ENCODE measurements around the gene ALDH3A1.

ALDH3A1 gene

DNA sequence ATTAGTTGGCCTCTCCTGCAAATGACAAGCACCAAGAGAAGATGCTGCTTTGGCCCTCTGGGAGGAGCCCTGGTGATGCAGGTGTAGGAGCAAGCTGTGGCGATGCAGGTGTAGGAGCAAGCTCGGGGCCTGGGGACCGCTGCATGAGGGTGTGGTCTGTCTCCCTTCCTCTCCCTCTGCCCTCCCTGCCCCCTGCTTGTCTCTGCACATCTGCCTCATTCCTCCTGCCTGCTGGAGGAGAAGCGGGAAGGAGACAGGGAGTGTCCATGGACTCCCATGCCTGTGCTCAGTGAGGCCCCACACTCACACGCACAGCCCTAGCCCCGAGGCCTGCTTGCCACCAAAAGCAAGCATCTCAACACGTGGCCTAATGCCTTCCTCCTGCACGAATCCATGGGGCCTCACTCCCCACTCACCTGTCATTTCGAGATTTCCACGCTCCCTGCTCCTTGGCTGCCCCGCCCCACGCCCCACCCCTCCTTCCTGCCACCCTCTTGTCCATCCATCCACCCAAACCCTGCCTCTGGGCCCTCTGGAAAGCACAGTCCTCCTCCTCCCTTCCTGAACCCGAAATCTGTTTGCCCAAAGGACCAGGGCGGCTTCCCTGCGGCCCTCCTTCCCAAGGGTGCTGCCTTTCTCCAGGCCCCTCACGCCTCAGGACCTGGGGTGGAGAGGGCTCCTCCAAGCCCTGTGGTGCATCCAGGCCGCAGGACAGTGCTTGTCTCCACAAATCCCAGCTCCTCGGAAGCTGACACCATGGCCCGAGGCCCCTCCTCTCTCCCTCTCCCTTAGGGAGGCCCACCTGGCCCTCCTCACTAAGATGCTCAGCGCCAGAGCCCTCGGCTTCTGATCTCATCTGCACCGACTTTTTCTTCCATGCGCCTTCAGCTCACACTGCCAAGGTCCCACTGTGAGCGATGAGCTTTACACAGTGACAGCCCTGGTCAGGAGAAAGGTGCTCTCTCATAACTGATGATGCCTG, 11.8 kb upstream of the ALDH3A1 start:
- no peak overlapping the region for H3K4me3 ChIP-seq (replicated peaks in 1 of 2; ENCODE audit: low read depth in 2 of 2, low read length in 2 of 2)
- TF ChIP-seq, protein P1, sequence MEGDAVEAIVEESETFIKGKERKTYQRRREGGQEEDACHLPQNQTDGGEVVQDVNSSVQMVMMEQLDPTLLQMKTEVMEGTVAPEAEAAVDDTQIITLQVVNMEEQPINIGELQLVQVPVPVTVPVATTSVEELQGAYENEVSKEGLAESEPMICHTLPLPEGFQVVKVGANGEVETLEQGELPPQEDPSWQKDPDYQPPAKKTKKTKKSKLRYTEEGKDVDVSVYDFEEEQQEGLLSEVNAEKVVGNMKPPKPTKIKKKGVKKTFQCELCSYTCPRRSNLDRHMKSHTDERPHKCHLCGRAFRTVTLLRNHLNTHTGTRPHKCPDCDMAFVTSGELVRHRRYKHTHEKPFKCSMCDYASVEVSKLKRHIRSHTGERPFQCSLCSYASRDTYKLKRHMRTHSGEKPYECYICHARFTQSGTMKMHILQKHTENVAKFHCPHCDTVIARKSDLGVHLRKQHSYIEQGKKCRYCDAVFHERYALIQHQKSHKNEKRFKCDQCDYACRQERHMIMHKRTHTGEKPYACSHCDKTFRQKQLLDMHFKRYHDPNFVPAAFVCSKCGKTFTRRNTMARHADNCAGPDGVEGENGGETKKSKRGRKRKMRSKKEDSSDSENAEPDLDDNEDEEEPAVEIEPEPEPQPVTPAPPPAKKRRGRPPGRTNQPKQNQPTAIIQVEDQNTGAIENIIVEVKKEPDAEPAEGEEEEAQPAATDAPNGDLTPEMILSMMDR (IDR thresholded peaks at IDR 0.05; ENCODE audit: low read depth, low read length): no peak
- no peak for DNase-seq (ENCODE audit: low read depth in 2 of 2)

DNA sequence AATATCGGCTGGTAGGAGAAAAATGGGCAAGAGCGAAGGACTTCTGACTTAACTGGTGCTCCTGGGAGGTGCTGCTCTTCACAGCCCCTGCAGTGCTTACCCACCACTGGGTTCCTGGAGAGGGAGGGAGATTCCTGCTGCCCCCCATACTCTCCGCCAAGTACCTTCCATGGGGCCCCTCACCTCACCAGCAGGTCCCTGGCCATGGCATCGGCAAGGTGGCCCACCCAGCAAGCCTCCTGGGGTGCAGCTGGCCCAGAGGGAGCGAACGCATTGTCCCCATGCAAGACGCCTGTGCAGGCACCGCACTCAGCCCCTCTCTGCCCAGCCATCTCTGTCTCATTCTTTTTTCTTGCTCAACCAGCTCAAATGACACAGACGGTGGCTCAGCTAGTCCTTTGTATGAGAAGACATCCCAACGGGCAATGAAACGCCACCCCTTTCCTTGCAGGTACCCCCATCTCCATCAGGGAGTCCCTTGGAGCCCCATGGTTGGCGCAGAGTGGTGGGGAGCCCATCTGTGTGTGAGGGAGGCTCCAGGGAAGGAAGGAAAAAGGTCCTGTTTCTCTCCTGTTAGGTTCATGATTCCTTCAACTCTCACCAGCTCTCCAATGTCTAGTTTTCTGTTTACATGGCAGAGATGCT, 9.6 kb upstream of the ALDH3A1 start:
- H3K4me3 ChIP-seq (replicated peaks in 1 of 2; ENCODE audit: low read depth in 2 of 2, low read length in 2 of 2): no peak overlapping the region
- TF ChIP-seq, protein P1 (IDR thresholded peaks at IDR 0.05; ENCODE audit: low read depth, low read length): no peak
- DNase-seq (ENCODE audit: low read depth in 2 of 2): no peak

DNA sequence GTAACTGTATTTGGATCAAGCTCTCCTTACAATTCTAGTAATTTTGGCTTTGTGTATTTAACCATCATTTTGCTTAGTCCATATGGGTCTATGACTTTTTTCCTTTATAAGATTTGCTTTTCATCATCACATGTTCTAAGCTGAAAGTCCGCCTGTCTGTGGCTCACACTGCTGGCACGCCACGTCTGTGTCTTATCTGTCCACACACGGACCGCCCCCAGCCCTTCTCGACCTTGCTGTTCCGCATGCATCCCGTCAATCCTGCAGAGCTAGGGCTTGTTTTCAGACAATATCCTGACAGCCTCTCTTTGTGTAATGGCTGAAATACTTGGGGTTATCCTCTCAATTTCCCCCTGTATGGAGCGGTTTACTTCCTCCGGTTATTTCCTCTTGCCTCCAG, 8.4 kb upstream of the ALDH3A1 start:
- peak; percentile 3 to 40 for DNase-seq (ENCODE audit: low read depth in 2 of 2)
- TF ChIP-seq, protein P1 (IDR thresholded peaks at IDR 0.05; ENCODE audit: low read depth, low read length): no peak
- H3K4me3 ChIP-seq (replicated peaks in 1 of 2; ENCODE audit: low read depth in 2 of 2, low read length in 2 of 2): no peak overlapping the region

DNA sequence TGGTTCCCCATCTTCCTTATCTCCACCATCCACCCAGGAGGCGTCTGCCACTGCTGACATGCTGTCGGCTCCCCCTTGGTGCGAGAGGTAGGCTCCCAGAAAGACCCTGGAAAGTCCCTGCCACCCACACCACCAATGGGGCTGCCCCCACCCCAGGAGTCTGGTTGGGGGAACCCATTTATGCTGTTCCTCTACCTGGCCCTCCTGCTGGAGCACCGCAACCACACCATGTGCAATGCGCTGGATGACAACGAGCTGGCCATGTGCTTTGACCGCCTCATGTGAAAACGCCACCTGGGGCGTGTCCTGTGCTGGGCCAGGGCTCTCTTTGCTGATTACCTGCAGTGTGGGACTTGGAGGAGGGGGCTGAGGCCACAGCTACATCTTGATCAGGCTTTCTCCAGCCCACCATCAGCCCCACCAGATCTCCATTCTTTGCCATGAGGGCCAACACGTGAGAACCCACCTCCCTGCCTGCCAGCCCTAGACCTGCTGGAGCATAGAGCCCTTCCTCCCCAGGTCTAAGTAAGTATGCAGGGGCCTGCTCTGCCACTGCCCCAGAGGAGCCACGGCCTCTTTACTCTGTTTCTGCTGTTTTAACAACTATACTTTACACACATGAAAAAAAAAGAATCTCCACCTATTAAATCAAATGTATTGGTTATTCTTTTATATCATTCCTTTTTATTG, 7.9 kb upstream of the ALDH3A1 start:
- no peak for DNase-seq (ENCODE audit: low read depth in 2 of 2)
- TF ChIP-seq, protein P1 (IDR thresholded peaks at IDR 0.05; ENCODE audit: low read depth, low read length): no peak
- H3K4me3 ChIP-seq (replicated peaks in 1 of 2; ENCODE audit: low read depth in 2 of 2, low read length in 2 of 2): no peak overlapping the region

DNA sequence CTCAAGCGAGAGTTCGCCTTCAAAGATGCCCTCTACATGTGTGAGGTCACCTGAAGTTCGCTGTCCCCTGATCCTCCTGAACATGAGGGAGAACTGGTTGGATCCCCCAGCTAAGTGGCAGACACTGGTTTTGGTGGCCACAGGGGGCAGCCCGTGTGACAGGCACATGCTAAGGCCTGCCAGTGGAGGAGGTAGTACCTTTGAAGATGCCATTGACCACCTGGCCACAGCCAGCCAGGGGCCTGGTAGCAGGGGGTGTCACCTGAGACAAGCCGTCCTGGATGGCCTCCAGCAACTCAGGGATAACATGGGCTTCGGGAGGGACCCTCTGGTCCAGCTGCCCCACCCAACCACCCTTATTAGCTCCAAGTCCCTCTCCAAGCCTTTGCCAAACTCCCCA, 7.3 kb upstream of the ALDH3A1 start:
- TF ChIP-seq, protein P1 (IDR thresholded peaks at IDR 0.05; ENCODE audit: low read depth, low read length): no peak
- no peak for DNase-seq (ENCODE audit: low read depth in 2 of 2)
- H3K4me3 ChIP-seq (replicated peaks in 1 of 2; ENCODE audit: low read depth in 2 of 2, low read length in 2 of 2): no peak overlapping the region

DNA sequence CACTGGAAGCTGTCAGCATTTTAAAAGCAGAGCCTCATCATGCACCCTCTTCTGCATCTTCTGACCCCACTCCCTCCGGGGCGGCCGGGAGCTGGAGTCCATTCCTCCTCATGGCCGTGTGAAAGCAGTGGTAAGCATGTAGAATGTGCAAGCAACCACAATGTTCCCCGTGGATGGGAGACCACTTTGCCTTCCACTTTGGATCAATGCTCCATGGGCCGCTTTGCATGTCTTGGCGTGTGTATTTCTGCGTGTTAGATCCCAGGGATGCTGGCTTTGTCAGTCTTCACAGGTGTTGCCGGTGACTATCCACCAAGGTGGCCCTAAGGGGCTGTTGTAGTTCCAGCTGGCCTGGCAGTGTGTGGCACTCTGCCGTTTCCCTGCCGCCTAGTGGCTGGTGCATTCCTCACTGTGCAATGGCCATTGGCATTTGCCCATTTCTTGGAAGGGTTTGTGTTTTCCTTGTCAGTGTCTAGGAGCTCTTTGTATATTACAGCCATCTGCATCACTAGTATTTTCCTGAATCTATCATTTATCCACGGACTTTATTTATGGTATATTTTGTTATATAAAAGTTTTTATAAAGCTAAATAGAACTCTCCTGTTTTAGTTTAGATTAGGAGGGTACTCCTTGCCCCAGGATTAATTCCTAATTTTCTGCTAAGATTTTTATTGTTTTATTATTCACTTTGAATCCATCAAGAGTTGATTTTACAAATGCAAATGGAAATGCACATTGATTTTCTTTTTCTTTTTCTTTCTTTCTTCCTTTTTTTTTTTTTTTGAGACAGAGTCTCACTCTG, 5.8 kb upstream of the ALDH3A1 start:
- H3K4me3 ChIP-seq (replicated peaks in 1 of 2; ENCODE audit: low read depth in 2 of 2, low read length in 2 of 2): no peak overlapping the region
- TF ChIP-seq, protein P1 (IDR thresholded peaks at IDR 0.05; ENCODE audit: low read depth, low read length): no peak
- no peak for DNase-seq (ENCODE audit: low read depth in 2 of 2)
